NCI-H1092 treated with DMSO at 0.1 percent for 48 hours (cell line): ENCODE data around the gene CHCHD3.
A peak's percentile ranks its signal among the peaks of the same experiment; 100 is the strongest.
"Not testable (repeated sequence)": the region's sequence is repeated elsewhere in the genome, so short reads cannot be mapped to it uniquely, and the experiment has no call there.

Source experiments
- DNase-seq: peaks from one replicate; lab custom pipeline; 2025; lab: John Stamatoyannopoulos, UW

Gene CHCHD3

DNA sequence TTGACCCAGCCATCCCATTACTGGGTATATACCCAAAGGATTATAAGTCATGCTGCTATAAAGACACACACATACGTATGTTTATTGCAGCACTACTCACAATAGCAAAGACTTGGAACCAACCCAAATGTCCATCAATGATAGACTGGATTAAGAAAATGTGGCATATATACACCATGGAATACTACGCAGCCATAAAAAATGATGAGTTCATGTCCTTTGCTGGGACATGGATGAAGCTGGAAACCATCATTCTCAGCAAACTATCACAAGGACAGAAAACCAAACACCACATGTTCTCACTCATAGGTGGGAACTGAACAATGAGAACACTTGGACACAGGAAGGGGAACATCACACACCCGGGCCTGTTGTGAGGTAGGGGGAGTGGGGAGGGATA, 179.6 kb downstream of the CHCHD3 start:
- not testable (repeated sequence) for DNase-seq

DNA sequence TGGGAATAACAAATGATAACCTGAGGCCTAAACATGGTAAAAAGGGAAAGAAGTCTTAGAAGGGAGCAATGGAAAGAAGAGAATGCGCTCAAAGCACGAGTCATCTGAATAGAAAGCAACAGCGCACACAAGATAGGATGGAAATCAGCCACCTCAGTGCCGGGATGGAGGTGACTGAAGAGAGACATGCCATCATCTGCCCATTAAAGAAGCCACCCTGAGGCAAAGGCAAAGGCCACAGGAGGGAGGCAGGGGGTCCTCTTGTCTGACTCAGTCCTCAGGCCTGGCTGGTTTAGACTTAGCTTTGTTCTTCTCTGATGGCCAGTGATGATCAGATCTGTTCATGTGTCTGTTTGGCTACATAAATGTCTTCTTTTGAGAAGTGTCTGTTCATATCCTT, 180.6 kb downstream of the CHCHD3 start:
- DNase-seq = no peak

DNA sequence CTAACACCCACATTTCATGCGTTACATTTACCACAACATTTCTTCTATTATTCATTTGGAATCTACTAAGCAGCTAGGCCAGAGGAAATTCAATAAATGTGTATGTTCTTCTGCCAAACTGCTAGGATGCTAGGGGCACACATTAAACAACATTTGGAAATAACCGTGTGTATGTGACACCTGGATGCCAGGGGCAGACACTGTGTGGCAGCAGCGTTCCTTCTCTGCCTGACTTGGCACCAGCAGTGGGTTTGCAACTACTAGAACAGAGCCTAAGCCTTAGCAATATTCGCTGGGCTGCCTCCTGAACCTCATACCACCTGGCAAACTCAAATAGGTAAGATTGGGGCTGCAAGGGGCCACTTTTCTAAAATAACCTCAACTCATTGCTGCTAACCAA, 182.1 kb downstream of the CHCHD3 start:
- peak; percentile 18 for DNase-seq

GRCh38 chr7:132898641-132899175, 183.2 kb downstream of the CHCHD3 start:
- not testable (repeated sequence) for DNase-seq

- no peak for DNase-seq
Observed at GRCh38 chr7:132897093-132897687, 184.7 kb downstream of the CHCHD3 start.

GRCh38 chr7:132895231-132895630, 186.7 kb downstream of the CHCHD3 start:
- no peak for DNase-seq

DNA sequence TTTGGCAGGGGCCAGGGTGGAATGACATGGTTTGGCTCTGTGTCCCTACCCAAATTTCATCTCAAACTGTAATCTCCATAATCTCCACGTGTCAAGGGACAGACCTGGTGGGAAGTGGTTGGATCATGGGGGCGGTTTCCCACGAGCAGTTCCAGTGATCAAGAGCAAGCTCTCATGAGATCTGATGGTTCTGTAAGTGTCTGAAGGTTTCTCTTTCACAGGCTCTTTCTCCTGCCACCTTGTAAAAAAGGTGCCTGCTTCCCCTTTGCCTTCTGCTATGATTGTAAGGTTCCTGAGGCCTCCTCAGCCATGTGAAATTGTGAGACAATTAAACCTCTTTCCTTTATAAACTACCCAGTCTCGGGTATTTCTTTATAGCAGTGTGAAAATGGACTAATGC, 188.3 kb downstream of the CHCHD3 start:
- DNase-seq = no peak

DNA sequence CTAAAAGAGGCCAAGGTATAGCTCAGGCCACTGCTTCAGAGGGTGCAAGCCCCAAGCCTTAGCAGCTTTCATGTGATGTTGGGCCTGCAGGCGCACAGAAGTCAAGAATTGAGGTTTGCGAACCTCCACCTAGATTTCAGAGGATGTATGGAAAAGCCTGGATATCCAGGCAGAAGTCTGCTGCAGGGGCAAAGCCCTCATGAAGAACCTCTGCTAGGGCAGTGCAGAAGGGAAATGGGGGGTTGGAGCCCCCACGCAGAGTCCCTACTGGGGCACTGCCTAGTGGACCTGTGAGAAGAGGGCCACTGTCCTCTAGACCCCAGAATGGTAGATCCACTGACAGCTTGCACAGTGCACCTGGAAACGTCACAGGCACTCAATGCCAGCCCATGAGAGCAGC, 189.1 kb downstream of the CHCHD3 start:
- not testable (repeated sequence) for DNase-seq

GRCh38 chr7:132891554-132891953, 190.3 kb downstream of the CHCHD3 start:
- no peak for DNase-seq

GRCh38 chr7:132882714-132883428, 199.0 kb downstream of the CHCHD3 start:
- no peak for DNase-seq

GRCh38 chr7:132881317-132881716, 200.6 kb downstream of the CHCHD3 start:
- DNase-seq = no peak

DNA sequence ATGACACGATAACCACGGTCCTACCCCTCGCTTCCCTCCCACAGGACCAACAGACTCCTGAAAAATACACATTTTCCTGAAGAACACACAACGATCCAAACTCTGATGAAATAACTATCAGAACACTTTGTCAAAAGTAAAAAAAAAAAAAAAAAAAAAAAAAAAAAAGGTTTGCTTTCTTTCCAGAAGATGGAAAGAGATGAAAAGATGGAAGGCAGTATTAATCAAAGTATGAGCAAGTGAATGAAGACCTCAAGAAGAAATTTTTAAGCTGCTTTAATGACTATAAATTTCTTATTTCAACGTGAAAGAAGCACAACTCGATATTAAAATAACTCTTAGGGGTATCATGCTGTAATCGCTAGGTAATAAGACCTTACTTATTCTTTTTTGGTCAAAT, 202.3 kb downstream of the CHCHD3 start:
- no peak for DNase-seq

- DNase-seq = no peak
Observed at GRCh38 chr7:132878204-132878919, 203.5 kb downstream of the CHCHD3 start.

- no peak for DNase-seq
Observed at GRCh38 chr7:132877573-132877972, 204.3 kb downstream of the CHCHD3 start.

DNA sequence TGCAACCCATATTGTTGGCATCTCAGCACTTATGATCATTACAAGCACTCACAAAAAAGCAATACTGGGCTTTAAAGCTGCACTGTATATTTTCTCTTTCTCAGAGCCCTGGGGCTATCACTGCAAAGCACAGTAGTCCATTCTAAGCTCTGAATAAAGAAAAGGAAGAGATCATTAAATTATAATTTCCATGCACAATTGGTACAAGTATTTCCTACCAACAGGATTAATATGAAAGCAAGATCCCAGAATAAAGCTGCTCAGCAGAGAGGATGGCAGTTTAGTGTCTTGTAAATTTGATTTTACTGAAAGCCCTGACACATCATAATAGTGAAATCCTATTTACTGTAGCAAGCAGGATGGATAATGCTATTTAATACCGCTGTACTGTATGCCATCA, 205.3 kb downstream of the CHCHD3 start:
- no peak for DNase-seq

GRCh38 chr7:132872034-132872433, 209.9 kb downstream of the CHCHD3 start:
- no peak for DNase-seq

DNA sequence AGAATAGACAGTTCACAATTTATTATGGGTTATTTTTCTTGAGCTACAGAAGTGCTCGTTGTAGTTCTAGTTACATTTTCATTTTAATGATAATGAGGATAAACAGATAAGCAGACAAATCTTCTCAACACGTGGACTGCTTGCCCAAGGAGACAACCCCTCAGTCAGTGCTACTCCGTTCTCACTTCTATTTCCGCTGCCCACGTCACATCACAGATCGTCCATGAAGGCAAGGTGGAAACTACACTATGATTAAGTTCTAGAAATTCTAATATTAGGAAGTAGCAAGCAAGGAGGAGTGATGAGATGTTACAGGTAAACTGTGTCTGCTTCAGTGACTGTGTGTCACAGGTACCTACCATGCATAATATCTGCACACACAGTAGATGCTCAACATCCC, 210.5 kb downstream of the CHCHD3 start:
- no peak for DNase-seq

DNA sequence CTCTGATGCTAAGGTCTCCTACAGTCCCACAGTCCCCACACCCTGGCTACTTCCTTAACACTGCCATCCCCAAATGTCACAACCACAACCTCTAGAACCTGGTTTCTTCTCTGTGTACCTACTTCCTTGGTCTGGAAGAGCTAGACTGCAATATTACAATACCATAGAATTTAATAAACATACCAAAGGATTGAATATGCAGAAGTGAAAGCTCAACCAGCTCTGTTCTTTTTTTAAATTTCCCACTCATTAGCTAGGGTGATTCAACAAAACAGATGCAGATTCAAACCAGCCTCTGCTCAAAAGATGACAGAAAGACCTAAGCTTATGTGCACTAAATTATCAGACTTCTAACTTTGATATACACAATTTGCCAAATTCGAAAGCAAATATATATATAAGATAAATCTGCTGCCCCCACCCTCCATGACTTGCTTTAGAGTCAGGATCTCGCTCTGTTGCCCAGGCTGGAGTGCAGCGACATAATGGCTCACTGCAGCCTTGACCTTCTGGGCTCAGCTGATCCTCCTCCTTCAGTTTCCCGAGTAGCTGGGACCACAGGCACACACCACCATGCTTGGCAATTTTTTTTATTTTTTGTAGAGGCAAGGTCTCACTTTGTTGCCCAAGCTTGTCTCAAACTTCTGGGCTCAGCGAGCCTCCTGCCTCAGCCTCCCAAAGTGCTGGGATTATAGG, 212.6 kb downstream of the CHCHD3 start:
- no peak for DNase-seq

GRCh38 chr7:132866551-132866950, 215.3 kb downstream of the CHCHD3 start:
- DNase-seq = no peak

DNA sequence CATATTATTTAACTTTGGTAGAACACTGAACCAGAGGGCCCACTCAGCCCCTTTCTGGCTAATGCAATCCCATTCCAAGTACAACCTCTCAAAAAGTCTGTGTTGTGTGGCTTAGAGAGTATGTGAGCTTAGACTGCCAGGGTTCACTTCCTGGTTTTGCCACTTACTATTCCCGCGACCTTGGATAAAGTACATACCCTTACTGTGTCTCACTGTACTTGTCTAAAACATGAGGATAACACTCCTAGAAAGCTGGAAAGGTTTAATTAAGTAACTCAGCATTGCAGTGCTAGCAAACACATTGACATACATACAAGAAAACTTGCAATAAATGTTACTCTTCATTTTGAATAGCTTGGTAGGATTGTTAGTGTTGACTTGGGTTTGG, 215.8 kb downstream of the CHCHD3 start:
- no peak for DNase-seq

GRCh38 chr7:132865366-132866143, 216.3 kb downstream of the CHCHD3 start:
- no peak for DNase-seq
